ENCODE results near the gene STXBP5L.

The STXBP5L gene

GRCh38 chr3:121126707-121127035, 218.7 kb downstream of the STXBP5L start:
- no peak for DNase-seq (ENCODE audit: low read depth)
- no peak overlapping the region for H3K4me3 ChIP-seq (ENCODE audit: control insufficient read depth, low read depth, low read length)
- no peak for TF ChIP-seq CTCF (conservative IDR thresholded peaks at IDR 0.05; ENCODE audit: control insufficient read depth, insufficient read depth, low read depth, low read length)

GRCh38 chr3:121152573-121152972, 244.6 kb downstream of the STXBP5L start:
- no peak for TF ChIP-seq CTCF (conservative IDR thresholded peaks at IDR 0.05; ENCODE audit: control insufficient read depth, insufficient read depth, low read depth, low read length)
- DNase-seq (ENCODE audit: low read depth), result peak; percentile 3
- no peak overlapping the region for H3K4me3 ChIP-seq (ENCODE audit: control insufficient read depth, low read depth, low read length)

GRCh38 chr3:121153851-121154250, 245.8 kb downstream of the STXBP5L start:
- no peak overlapping the region for H3K4me3 ChIP-seq (ENCODE audit: control insufficient read depth, low read depth, low read length)
- no peak for TF ChIP-seq CTCF (conservative IDR thresholded peaks at IDR 0.05; ENCODE audit: control insufficient read depth, insufficient read depth, low read depth, low read length)
- DNase-seq (ENCODE audit: low read depth), result no peak

GRCh38 chr3:121155028-121155427, 247.0 kb downstream of the STXBP5L start:
- no peak for DNase-seq (ENCODE audit: low read depth)
- no peak for TF ChIP-seq CTCF (conservative IDR thresholded peaks at IDR 0.05; ENCODE audit: control insufficient read depth, insufficient read depth, low read depth, low read length)
- no peak overlapping the region for H3K4me3 ChIP-seq (ENCODE audit: control insufficient read depth, low read depth, low read length)

- DNase-seq (ENCODE audit: low read depth), result no peak
- H3K4me3 ChIP-seq (ENCODE audit: control insufficient read depth, low read depth, low read length), result no peak overlapping the region
- no peak for TF ChIP-seq CTCF (conservative IDR thresholded peaks at IDR 0.05; ENCODE audit: control insufficient read depth, insufficient read depth, low read depth, low read length)
Measured at GRCh38 chr3:121165397-121165837, 257.4 kb downstream of the STXBP5L start.

GRCh38 chr3:121167374-121168139, 259.6 kb downstream of the STXBP5L start:
- TF ChIP-seq CTCF (conservative IDR thresholded peaks at IDR 0.05; ENCODE audit: control insufficient read depth, insufficient read depth, low read depth, low read length), result no peak
- no peak overlapping the region for H3K4me3 ChIP-seq (ENCODE audit: control insufficient read depth, low read depth, low read length)
- DNase-seq (ENCODE audit: low read depth), result no peak

All from fibroblast of mammary gland (primary cell).